ENCODE results near the gene PIP5KL1. TPM values are rescaled to one million over a fixed set of nuclear protein-coding genes. Genes with fewer than 3 reads are reported as not detected.
A peak's percentile ranks its signal among the peaks of the same experiment; 100 is the strongest.

The PIP5KL1 gene
- total RNA-seq, 4 donors from 2014 or later, result 4.6 TPM; not detected in 3

DNA sequence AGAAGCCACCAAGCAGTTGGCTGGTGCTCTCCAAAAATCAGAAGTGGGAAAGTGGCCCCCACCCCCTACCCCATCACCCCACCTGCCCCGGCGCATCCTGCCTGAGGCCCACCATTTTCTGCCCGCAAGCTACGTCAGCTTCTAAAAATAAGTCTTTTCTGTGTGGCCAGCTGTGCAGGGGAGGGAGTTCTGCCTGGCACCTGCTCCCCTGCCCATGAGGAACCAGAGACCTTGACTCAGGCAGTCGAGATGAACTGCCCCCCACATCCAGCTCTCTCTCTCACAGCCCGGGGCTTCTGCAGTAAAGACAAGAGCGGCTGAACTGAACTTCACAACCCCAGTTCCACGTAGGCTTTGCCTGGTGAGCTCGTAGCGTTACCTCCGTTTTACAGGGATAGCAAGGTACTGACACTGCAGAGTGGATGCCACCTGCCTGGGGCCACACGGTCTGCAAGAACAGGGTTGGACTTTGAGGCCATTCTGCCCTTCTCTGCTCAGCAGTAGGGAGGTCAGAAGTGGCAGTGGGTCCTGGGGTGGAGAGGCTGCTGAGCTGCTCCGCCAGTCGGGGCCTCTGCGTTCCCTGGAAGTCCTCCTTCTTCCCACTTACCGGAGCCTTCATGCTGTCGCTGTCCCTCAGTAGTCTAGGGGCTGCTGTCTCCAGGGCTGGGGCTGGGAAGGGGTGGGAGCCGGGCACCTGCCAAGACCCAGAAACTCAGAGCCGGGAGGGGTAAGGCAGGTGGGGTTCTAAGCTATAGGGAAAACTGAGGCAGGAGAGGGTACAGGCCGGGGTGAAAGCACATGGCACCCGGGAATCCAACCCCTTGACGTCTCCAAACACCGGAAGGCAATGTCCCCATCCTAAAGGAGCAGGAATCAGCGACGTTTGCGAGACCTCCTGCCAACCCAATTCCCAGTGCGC, 14.5 kb downstream of the PIP5KL1 start:
- in situ Hi-C loops (cut with MboI; ENCODE audit: low pct_ligation_motif_present in 1 of 4, low pct_unique_long_range_greater_than_20kb in 1 of 4, low sequenced_read_pairs in 3 of 4), result loop anchor here in 3 of 4 donors (25.0 kb wide), 2 partner anchors 129 to 329 kb away; partner anchors contain the start of genes CDK9 (in 1 of the 3) and SH2D3C (in 1 of the 3)
- Histone ChIP-seq H3K27ac (peak overlapping the region; percentile 58 to 84 (median 71)), H3K27me3 (no peaks in the 10 kb centered on the region), H3K9me3 (no peaks in the 10 kb centered on the region), H3K36me3 (no peaks in the 10 kb centered on the region), H3K4me1 (peaks cover 28 to 70% (median 56%) of the 10 kb centered on the region in 4 donors), H3K4me3 (peak overlapping the region; percentile 42 to 54 (median 53))
- WGBS, 2 donors (ENCODE audit: low coverage in 1 of 2), result 0 to 35% methylated on average over 2 to 26 of the region's 27 CpGs
- DNase-seq, result peak; percentile 64
- TF ChIP-seq POLR2AphosphoS5 (IDR thresholded peaks at IDR 0.05), result peak in 1 of 3 donors; percentile 37
- TF ChIP-seq POLR2A (IDR thresholded peaks at IDR 0.05), result peak; percentile 37
- TF ChIP-seq EP300 (IDR thresholded peaks at IDR 0.05; ENCODE audit: low read depth), result no peak
- TF ChIP-seq, protein P1, sequence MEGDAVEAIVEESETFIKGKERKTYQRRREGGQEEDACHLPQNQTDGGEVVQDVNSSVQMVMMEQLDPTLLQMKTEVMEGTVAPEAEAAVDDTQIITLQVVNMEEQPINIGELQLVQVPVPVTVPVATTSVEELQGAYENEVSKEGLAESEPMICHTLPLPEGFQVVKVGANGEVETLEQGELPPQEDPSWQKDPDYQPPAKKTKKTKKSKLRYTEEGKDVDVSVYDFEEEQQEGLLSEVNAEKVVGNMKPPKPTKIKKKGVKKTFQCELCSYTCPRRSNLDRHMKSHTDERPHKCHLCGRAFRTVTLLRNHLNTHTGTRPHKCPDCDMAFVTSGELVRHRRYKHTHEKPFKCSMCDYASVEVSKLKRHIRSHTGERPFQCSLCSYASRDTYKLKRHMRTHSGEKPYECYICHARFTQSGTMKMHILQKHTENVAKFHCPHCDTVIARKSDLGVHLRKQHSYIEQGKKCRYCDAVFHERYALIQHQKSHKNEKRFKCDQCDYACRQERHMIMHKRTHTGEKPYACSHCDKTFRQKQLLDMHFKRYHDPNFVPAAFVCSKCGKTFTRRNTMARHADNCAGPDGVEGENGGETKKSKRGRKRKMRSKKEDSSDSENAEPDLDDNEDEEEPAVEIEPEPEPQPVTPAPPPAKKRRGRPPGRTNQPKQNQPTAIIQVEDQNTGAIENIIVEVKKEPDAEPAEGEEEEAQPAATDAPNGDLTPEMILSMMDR (IDR thresholded peaks at IDR 0.05), result no peak
- intact Hi-C loops (cut with DNase I; ENCODE audit: low total_unique reads), result no loop called here

DNA sequence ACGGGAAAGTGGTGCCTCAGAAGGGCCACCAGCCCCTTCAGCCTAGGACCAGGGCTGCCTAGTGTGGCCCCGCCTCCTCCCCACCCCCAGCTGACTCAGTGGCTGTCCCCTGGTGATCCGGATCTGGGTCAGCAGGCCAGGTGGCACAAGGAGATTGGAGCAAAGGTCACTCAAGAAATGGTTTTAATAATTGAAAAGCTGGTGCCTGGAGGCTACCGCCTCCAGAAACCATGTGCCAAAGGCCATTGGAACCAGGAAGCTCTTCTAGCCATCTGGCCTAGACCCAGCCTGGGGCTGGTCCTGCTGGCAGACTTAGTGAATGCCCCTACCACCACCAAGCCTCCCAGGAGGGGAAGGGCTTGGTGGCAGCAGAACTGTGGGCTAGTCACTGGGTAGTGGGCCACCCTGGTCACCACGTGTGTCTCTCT, 15.2 kb downstream of the PIP5KL1 start:
- no peaks in the 10 kb centered on the region for H3K9me3 ChIP-seq
- 46% methylated on average over 5 of the region's 5 CpGs; no CpG with 5 or more reads in 1 of the 2 donors for WGBS, 2 donors (ENCODE audit: low coverage in 1 of 2)
- in situ Hi-C loops (cut with MboI; ENCODE audit: low pct_ligation_motif_present in 1 of 4, low pct_unique_long_range_greater_than_20kb in 1 of 4, low sequenced_read_pairs in 3 of 4) (loop anchor here in 3 of 4 donors (25.0 kb wide), 2 partner anchors 128 to 328 kb away; partner anchors contain the start of genes CDK9 (in 1 of the 3) and SH2D3C (in 1 of the 3)), intact Hi-C loops (cut with DNase I; ENCODE audit: low total_unique reads) (no loop called here)
- peaks cover 31 to 78% (median 58%) of the 10 kb centered on the region in 4 donors for H3K4me1 ChIP-seq
- H3K4me3 ChIP-seq, result peak overlapping the region in 1 of 4 donors; percentile 54
- peak; percentile 68 for DNase-seq
- peak overlapping the region; percentile 58 to 84 (median 71) for H3K27ac ChIP-seq
- no peaks in the 10 kb centered on the region for H3K36me3 ChIP-seq
- no peaks in the 10 kb centered on the region for H3K27me3 ChIP-seq
- TF ChIP-seq EP300 (IDR thresholded peaks at IDR 0.05; ENCODE audit: low read depth) (no peak), POLR2AphosphoS5 (IDR thresholded peaks at IDR 0.05) (peak in 1 of 3 donors; percentile 4)

DNA sequence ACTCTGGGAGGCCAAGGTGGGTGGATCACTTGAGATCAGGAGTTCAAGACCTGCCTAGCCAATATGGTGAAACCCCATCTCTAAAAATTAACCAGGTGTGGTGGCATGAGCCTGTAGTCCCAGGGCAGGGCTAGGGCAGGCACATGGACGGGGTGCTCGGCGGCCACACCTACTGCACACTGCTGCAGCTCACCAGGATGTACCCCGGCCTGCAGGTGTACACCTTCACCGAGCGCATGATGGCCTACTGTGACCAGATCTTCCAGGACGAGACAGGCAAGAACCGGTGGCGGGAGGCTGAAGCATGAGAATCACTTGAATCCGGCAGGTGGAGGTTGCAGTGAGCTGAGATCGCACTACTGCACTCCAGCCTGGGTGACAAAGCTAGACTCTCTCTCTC, 16.9 kb downstream of the PIP5KL1 start:
- in situ Hi-C loops (cut with MboI; ENCODE audit: low pct_ligation_motif_present in 1 of 4, low pct_unique_long_range_greater_than_20kb in 1 of 4, low sequenced_read_pairs in 3 of 4), result loop anchor here in 3 of 4 donors (25.0 kb wide), 2 partner anchors 126 to 326 kb away; partner anchors contain the start of genes CDK9 (in 1 of the 3) and SH2D3C (in 1 of the 3)
- H3K36me3 ChIP-seq, result no peaks in the 10 kb centered on the region

DNA sequence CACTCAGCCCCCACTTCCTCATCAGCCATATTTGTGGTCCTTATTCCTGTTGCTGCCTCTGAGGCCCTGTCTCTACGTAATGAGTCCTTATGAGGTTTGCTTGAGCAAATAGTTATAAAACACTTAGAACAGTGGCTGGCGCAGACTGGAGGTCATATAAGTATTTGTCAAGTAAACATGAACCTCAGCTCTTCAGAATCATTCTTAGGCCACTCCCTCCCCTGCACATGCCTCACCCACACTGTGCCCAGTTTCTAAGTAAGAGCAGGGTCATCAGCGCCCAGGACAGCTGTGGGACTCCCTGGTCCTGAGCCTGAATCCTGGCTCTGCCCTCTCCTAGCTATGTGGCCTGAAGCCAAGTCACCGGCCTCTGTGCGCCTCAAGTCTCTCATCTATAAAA, 17.7 kb downstream of the PIP5KL1 start:
- intact Hi-C loops (cut with DNase I; ENCODE audit: low total_unique reads), result no loop called here
- WGBS, 2 donors (ENCODE audit: low coverage in 1 of 2), result 57% methylated on average over 5 of the region's 5 CpGs; no CpG with 5 or more reads in 1 of the 2 donors
- Histone ChIP-seq H3K4me1 (peaks cover 32 to 58% (median 47%) of the 10 kb centered on the region in 4 donors), H3K27me3 (no peaks in the 10 kb centered on the region), H3K9me3 (no peaks in the 10 kb centered on the region), H3K4me3 (no peak overlapping the region), H3K27ac (peak overlapping the region; percentile 58 to 73 (median 70)), H3K36me3 (no peaks in the 10 kb centered on the region)
- DNase-seq, result peak; percentile 86
- in situ Hi-C loops (cut with MboI; ENCODE audit: low pct_ligation_motif_present in 1 of 4, low pct_unique_long_range_greater_than_20kb in 1 of 4, low sequenced_read_pairs in 3 of 4), result loop anchor here in 3 of 4 donors (25.0 kb wide), 2 partner anchors 126 to 326 kb away; partner anchors contain the start of genes CDK9 (in 1 of the 3) and SH2D3C (in 1 of the 3)
- TF ChIP-seq, protein P1 (IDR thresholded peaks at IDR 0.05), result no peak
- no peak for TF ChIP-seq POLR2A (IDR thresholded peaks at IDR 0.05)
- no peak for TF ChIP-seq EP300 (IDR thresholded peaks at IDR 0.05; ENCODE audit: low read depth)
- no peak for TF ChIP-seq POLR2AphosphoS5 (IDR thresholded peaks at IDR 0.05)

More for the DNA sequence above, 16.9 kb downstream of the PIP5KL1 start:
- H3K4me3 ChIP-seq, result no peak overlapping the region
- H3K9me3 ChIP-seq, result no peaks in the 10 kb centered on the region
- TF ChIP-seq POLR2A (IDR thresholded peaks at IDR 0.05) (no peak), EP300 (IDR thresholded peaks at IDR 0.05; ENCODE audit: low read depth) (no peak), POLR2AphosphoS5 (IDR thresholded peaks at IDR 0.05) (no peak)
- TF ChIP-seq, protein P1 (IDR thresholded peaks at IDR 0.05), result no peak
- 60 to 86% methylated on average over 1 to 11 of the region's 11 CpGs for WGBS, 2 donors (ENCODE audit: low coverage in 1 of 2)
- H3K4me1 ChIP-seq, result peaks cover 32 to 66% (median 50%) of the 10 kb centered on the region in 4 donors
- intact Hi-C loops (cut with DNase I; ENCODE audit: low total_unique reads), result no loop called here
- DNase-seq, result peak; percentile 55
- peak overlapping the region; percentile 58 to 73 (median 70) for H3K27ac ChIP-seq
- no peaks in the 10 kb centered on the region for H3K27me3 ChIP-seq
